Left ventricle myocardium inferior (tissue), 1 donor: Measurements from ENCODE around the gene ARHGEF17. TPM values are rescaled to one million over a fixed set of nuclear protein-coding genes. Genes with fewer than 3 reads are reported as not detected.

ENCODE experiments used
- DNase-seq: peaks from one replicate; pipeline ENCODE4 v3.0.0-alpha.2; 2020
- H3K27ac ChIP-seq: fragments of 200-600 bp; replicated peaks from 2 replicates; pipeline ENCODE4 v1.8.0; 2021
- H3K27me3 ChIP-seq: fragments of 200-600 bp; 2 replicates; pipeline ENCODE4 v1.8.0; 2021; ENCODE audit warnings: low read depth
- H3K36me3 ChIP-seq: fragments of 200-600 bp; 2 replicates; pipeline ENCODE4 v1.8.0; 2021
- H3K4me1 ChIP-seq: fragments of 200-600 bp; 2 replicates; pipeline ENCODE4 v1.8.0; 2021
- H3K4me3 ChIP-seq: fragments of 200-600 bp; 2 replicates; pipeline ENCODE4 v1.8.0; 2021; ENCODE audit warnings: mild to moderate bottlenecking, moderate library complexity
- H3K9me3 ChIP-seq: fragments of 200-600 bp; replicated peaks from 2 replicates; pipeline ENCODE4 v1.8.0; 2021
- intact Hi-C: fragments of 100-400 bp; cut with micrococcal nuclease; formaldehyde crosslinking; loops from one replicate; pipeline ENCODE4 v1.11.0; 2022
- total RNA-seq: library from RNA; stranded (reverse); fragmentation: NEBNext Ultra II Directional; extraction: Animal tissue kit (Norgen Biotek cat#: 25700); gene quantifications from one replicate; pipeline ENCODE4 v1.2.1, GENCODE V29; 2021
- TF ChIP-seq, protein P1 (sequence below): fragments of 200-600 bp; IDR thresholded peaks from 2 replicates; pipeline ENCODE4 v1.8.0; 2021; ENCODE audit warnings: antibody characterized with exemption, mild to moderate bottlenecking, borderline replicate concordance
- donor health status: DM: no; HTN: yes; CAD: no; lungs with severe emphysema.

The ARHGEF17 gene
- total RNA-seq, 1 donor from 2014 or later = 53.1 TPM

GRCh38 chr11:73356979-73357860 is 49.1 kb downstream of the ARHGEF17 start:
- intact Hi-C loops = no loop called here
- Histone ChIP-seq H3K4me3 (no peak overlapping the region), H3K36me3 (peaks cover 80% of the 10 kb centered on the region), H3K27ac (no peak overlapping the region), H3K27me3 (no peaks in the 10 kb centered on the region), H3K9me3 (no peaks in the 10 kb centered on the region), H3K4me1 (peaks cover 16% of the 10 kb centered on the region)
- TF ChIP-seq, protein P1, sequence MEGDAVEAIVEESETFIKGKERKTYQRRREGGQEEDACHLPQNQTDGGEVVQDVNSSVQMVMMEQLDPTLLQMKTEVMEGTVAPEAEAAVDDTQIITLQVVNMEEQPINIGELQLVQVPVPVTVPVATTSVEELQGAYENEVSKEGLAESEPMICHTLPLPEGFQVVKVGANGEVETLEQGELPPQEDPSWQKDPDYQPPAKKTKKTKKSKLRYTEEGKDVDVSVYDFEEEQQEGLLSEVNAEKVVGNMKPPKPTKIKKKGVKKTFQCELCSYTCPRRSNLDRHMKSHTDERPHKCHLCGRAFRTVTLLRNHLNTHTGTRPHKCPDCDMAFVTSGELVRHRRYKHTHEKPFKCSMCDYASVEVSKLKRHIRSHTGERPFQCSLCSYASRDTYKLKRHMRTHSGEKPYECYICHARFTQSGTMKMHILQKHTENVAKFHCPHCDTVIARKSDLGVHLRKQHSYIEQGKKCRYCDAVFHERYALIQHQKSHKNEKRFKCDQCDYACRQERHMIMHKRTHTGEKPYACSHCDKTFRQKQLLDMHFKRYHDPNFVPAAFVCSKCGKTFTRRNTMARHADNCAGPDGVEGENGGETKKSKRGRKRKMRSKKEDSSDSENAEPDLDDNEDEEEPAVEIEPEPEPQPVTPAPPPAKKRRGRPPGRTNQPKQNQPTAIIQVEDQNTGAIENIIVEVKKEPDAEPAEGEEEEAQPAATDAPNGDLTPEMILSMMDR = no peak
- no peak for DNase-seq

- no peak overlapping the region for H3K27ac ChIP-seq
- TF ChIP-seq, protein P1 = no peak
- intact Hi-C loops = no loop called here
- peaks cover 83% of the 10 kb centered on the region for H3K36me3 ChIP-seq
- no peaks in the 10 kb centered on the region for H3K9me3 ChIP-seq
- H3K27me3 ChIP-seq = no peaks in the 10 kb centered on the region
- H3K4me3 ChIP-seq = no peak overlapping the region
- peaks cover 16% of the 10 kb centered on the region for H3K4me1 ChIP-seq
- DNase-seq = no peak
Observed at GRCh38 chr11:73358071-73358470, 50.0 kb downstream of the ARHGEF17 start.

DNA sequence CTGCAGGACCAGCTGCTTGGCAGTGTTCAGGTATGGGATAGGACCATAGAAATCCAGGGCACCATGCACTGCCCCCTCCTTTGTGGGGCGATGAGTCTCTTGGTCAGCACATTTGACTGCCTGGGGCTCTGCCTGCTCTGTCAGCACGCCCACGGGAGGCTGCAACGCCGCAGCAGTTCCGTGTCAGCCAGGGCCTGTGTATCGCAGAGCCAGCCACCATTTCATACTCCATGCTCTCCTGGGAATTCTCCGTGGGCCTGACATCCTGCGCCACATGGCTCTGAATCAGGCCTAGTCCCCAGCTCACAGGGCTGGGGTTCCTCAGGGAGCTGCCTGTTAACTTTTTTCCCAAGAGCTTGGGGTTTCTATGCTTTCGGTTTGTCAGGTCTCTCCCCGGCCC is 51.3 kb downstream of the ARHGEF17 start:
- peaks cover 86% of the 10 kb centered on the region for H3K36me3 ChIP-seq
- peak overlapping the region; percentile 68 for H3K27ac ChIP-seq
- H3K4me1 ChIP-seq = peaks cover 16% of the 10 kb centered on the region
- H3K27me3 ChIP-seq = no peaks in the 10 kb centered on the region
- peak overlapping the region; percentile 0 for H3K4me3 ChIP-seq
- H3K9me3 ChIP-seq = no peaks in the 10 kb centered on the region
- DNase-seq = peak; percentile 65
- TF ChIP-seq, protein P1 = no peak
- intact Hi-C loops = no loop called here

DNA sequence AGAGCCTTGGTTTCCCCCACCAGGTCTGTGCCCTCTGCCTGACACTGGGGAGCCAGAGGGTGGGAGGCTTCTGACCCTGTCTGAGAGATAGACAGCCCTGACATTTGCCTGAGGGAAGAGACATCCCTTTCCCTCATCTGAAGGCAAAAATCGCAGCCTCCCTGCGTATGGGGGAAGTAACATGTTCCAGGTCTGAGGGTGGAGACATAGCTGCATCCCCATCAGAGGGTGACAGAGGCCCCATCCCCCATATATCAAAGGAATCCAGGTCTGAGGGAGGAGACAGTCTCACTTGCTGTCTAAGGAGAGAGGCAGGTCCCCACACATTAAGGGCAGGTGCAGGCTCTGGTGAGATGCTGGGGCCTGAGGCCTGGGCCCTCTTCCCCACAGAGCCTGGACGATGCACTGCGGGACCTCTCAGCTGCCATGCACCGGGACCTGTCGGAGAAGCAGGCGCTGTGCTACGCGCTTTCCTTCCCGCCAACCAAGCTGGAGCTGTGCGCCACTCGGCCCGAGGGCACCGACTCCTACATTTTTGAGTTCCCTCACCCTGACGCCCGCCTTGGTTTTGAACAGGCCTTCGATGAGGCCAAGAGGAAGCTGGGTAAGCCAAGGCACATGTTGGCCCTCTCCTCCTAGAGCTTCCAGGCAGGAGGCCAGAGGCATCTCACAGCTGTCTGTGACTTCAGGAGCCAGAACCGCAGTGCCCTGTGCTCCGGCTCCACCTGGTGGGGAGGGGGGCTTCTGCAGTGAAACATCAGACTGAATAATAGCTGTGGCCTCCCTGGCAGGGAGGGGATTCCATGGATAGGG is 52.1 kb downstream of the ARHGEF17 start:
- Histone ChIP-seq H3K4me3 (peak overlapping the region; percentile 0), H3K27me3 (no peaks in the 10 kb centered on the region), H3K36me3 (peaks cover 94% of the 10 kb centered on the region), H3K9me3 (no peaks in the 10 kb centered on the region), H3K4me1 (peaks cover 16% of the 10 kb centered on the region), H3K27ac (peak overlapping the region; percentile 68)
- intact Hi-C loops = no loop called here
- TF ChIP-seq, protein P1 = peak; percentile 26
- no peak for DNase-seq

- peaks cover 94% of the 10 kb centered on the region for H3K36me3 ChIP-seq
- H3K4me3 ChIP-seq = no peak overlapping the region
- H3K4me1 ChIP-seq = peaks cover 20% of the 10 kb centered on the region
- H3K9me3 ChIP-seq = no peaks in the 10 kb centered on the region
- TF ChIP-seq, protein P1 = no peak
- DNase-seq = no peak
- peak overlapping the region; percentile 68 for H3K27ac ChIP-seq
- intact Hi-C loops = no loop called here
- no peaks in the 10 kb centered on the region for H3K27me3 ChIP-seq
Observed at GRCh38 chr11:73360743-73361369, 52.8 kb downstream of the ARHGEF17 start.
